HEK293T (cell line): ENCODE measurements around the gene MAP9.

Source experiments
- ARNT ChIP-seq: fragments of 450-650 bp; IDR thresholded peaks from 2 replicates; pipeline ENCODE4 v1.6.1; 2017; ENCODE audit warnings: mild to moderate bottlenecking
- BHLHE40 ChIP-seq: fragments of 450-650 bp; IDR thresholded peaks from 2 replicates; pipeline ENCODE4 v1.6.1; 2016; ENCODE audit warnings: mild to moderate bottlenecking, moderate library complexity, borderline replicate concordance
- FOXA1 ChIP-seq: fragments of 450-650 bp; IDR thresholded peaks from 2 replicates; pipeline ENCODE4 v1.6.1; 2016; ENCODE audit warnings: mild to moderate bottlenecking
- FOXM1 ChIP-seq: fragments of 450-650 bp; IDR thresholded peaks from 2 replicates; pipeline ENCODE4 v1.6.1; 2017; ENCODE audit warnings: mild to moderate bottlenecking, borderline replicate concordance
- L3MBTL2 ChIP-seq: fragments of 450-650 bp; conservative IDR thresholded peaks from 2 replicates; pipeline ENCODE4 v1.6.1; 2016; ENCODE audit warnings: mild to moderate bottlenecking
- NFRKB ChIP-seq: fragments of 450-650 bp; IDR thresholded peaks from 2 replicates; pipeline ENCODE4 v1.6.1; 2016; ENCODE audit warnings: mild to moderate bottlenecking, moderate library complexity
- PKNOX1 ChIP-seq: fragments of 450-650 bp; IDR thresholded peaks from 2 replicates; pipeline ENCODE4 v1.6.1; 2016
- SP1 ChIP-seq: fragments of 450-650 bp; IDR thresholded peaks from 2 replicates; pipeline ENCODE4 v1.6.1; 2017
- TARDBP ChIP-seq: fragments of 450-650 bp; IDR thresholded peaks from 2 replicates; pipeline ENCODE4 v1.6.1; 2016
- ZNF384 ChIP-seq: fragments of 450-650 bp; IDR thresholded peaks from 2 replicates; pipeline ENCODE4 v1.6.1; 2016

- no peak for TF ChIP-seq FOXM1
- no peak for TF ChIP-seq SP1
- TF ChIP-seq BHLHE40 = no peak
- TF ChIP-seq NFRKB = no peak
- TF ChIP-seq TARDBP = no peak
- TF ChIP-seq FOXA1 = no peak
- no peak for TF ChIP-seq L3MBTL2
- no peak for TF ChIP-seq ZNF384
- TF ChIP-seq PKNOX1 = no peak
- TF ChIP-seq ARNT = no peak
These were observed 6.8 kb upstream of the MAP9 start for GRCh38 chr4:155383541-155383940.
